H1 (cell line): Measurements from ENCODE around the gene BRINP3. TPM values are rescaled to one million over a fixed set of nuclear protein-coding genes. Genes with fewer than 3 reads are reported as not detected.

Experiments
- CTCF ChIA-PET: fragments of 300-600 bp; sonication (Branson Sonifier 250); formaldehyde crosslinking; loops from one replicate; lab custom pipeline; 2021; ENCODE audit not compliant: partially characterized antibody; lab: Charles Lee
- POLR2A ChIA-PET: fragments of 300-600 bp; sonication (Branson Sonifier 250); formaldehyde crosslinking; loops from one replicate; lab custom pipeline; 2021; ENCODE audit warnings: inconsistent platforms; ENCODE audit not compliant: partially characterized antibody; lab: Charles Lee
- DNase-seq, 2 experiments: peaks; one replicate each; pipeline versions ENCODE4 v3.0.0 to v3.0.0-alpha.2; 2010 to 2022; ENCODE audit warnings: low spot score in 2 of 2, low read depth in 1 of 2, mixed read lengths in 1 of 2
- FAIRE-seq: peaks from 2 replicates; lab custom pipeline; 2011; peaks lifted over from hg19 to GRCh38; lab: Jason Lieb, UNC
- H2AFZ ChIP-seq: 2 replicates; pipeline ENCODE4 v1.8.1; 2012; ENCODE audit warnings: low read length, inconsistent platforms
- H2AK5ac ChIP-seq: 2 replicates; pipeline ENCODE4 v1.6.1; 2013; ENCODE audit warnings: low read depth, low read length
- H2BK120ac ChIP-seq: replicated peaks from 2 replicates; pipeline ENCODE3; 2013; ENCODE audit warnings: low read depth, low read length, inconsistent platforms
- H2BK12ac ChIP-seq: 2 replicates; pipeline ENCODE4 v1.6.1; 2013; ENCODE audit warnings: low read depth, low read length
- H2BK15ac ChIP-seq: 2 replicates; pipeline ENCODE4 v1.6.1; 2013; ENCODE audit warnings: low read length
- H2BK20ac ChIP-seq: 2 replicates; pipeline ENCODE4 v1.6.1; 2013; ENCODE audit warnings: low read length
- H2BK5ac ChIP-seq: 2 replicates; pipeline ENCODE4 v1.6.1; 2013; ENCODE audit warnings: low read depth, low read length
- H3K14ac ChIP-seq: 2 replicates; pipeline ENCODE4 v1.6.1; 2013; ENCODE audit warnings: inconsistent platforms; ENCODE audit not compliant: insufficient read length
- H3K18ac ChIP-seq: 2 replicates; pipeline ENCODE4 v1.6.1; 2013; ENCODE audit warnings: low read length; ENCODE audit errors: extremely low read depth
- H3K23ac ChIP-seq: 2 replicates; pipeline ENCODE4 v1.6.1; 2013; ENCODE audit warnings: inconsistent platforms; ENCODE audit not compliant: insufficient read length
- H3K23me2 ChIP-seq: 2 replicates; pipeline ENCODE4 v1.6.1; 2013; ENCODE audit warnings: low read depth, low read length
- H3K27ac ChIP-seq: 2 replicates; pipeline ENCODE4 v1.6.1; 2011; ENCODE audit warnings: low read depth, low read length, inconsistent platforms
- H3K27me3 ChIP-seq, 4 experiments: replicated peaks in 1 of 4; 1 replicate in 1 of 4; 2 replicates in 3 of 4; pipeline versions ENCODE4 v1.6.1 to v1.8.1; 2011 to 2013; ENCODE audit warnings: low read length in 3 of 4, mild to moderate bottlenecking in 3 of 4, inconsistent platforms in 2 of 4, mixed read lengths in 2 of 4, moderate library complexity in 1 of 4; ENCODE audit not compliant: control insufficient read depth in 3 of 4, insufficient read depth in 3 of 4; ENCODE audit errors: extremely low read depth in 1 of 4
- H3K36me3 ChIP-seq, 4 experiments: 2 replicates each; pipeline versions ENCODE4 v1.6.1 to v1.8.1; 2011 to 2013; ENCODE audit warnings: mild to moderate bottlenecking in 4 of 4, low read length in 3 of 4, moderate library complexity in 2 of 4, control low read depth in 1 of 4, inconsistent platforms in 1 of 4; ENCODE audit not compliant: insufficient read depth in 4 of 4, control insufficient read depth in 2 of 4
- H3K4ac ChIP-seq: replicated peaks from 2 replicates; pipeline ENCODE3; 2013; ENCODE audit warnings: low read length, low read depth, mixed read lengths, inconsistent platforms; ENCODE audit not compliant: insufficient read length
- H3K4me1 ChIP-seq, 4 experiments: replicated peaks in 1 of 4; 1 replicate in 1 of 4; 2 replicates in 3 of 4; pipeline versions ENCODE4 v1.6.1 to v1.8.1; 2011 to 2013; ENCODE audit warnings: low read length in 3 of 4, inconsistent platforms in 2 of 4, mixed read lengths in 1 of 4; ENCODE audit not compliant: insufficient read depth in 4 of 4, control insufficient read depth in 3 of 4
- H3K4me2 ChIP-seq, 2 experiments: 2 replicates each; pipeline versions ENCODE4 v1.6.1 to v1.8.1; 2011 to 2013; ENCODE audit warnings: low read depth in 2 of 2, low read length in 2 of 2, control low read depth in 1 of 2, inconsistent platforms in 1 of 2, mild to moderate bottlenecking in 1 of 2; ENCODE audit not compliant: insufficient read depth in 1 of 2
- H3K4me3 ChIP-seq, 4 experiments: fragments of 200-600, 300-600 bp in 1 of 4; sonication (generic), shearing (Covaris generic), sonication (Bioruptor Twin) in 1 of 4; 2 replicates each; pipeline versions ENCODE4 v1.5.1 to v1.8.1; 2011 to 2016; ENCODE audit warnings: low read length in 4 of 4, low read depth in 3 of 4, control low read depth in 2 of 4, inconsistent platforms in 2 of 4, mild to moderate bottlenecking in 2 of 4, mixed read lengths in 1 of 4, moderate library complexity in 1 of 4; ENCODE audit not compliant: insufficient read depth in 2 of 4; ENCODE audit errors: extremely low read depth in 1 of 4
- H3K56ac ChIP-seq: replicated peaks from 2 replicates; pipeline ENCODE3; 2013; ENCODE audit warnings: low read depth, mild to moderate bottlenecking, mixed read lengths, low read length, inconsistent platforms; ENCODE audit not compliant: insufficient read length
- H3K79me1 ChIP-seq: 2 replicates; pipeline ENCODE4 v1.6.1; 2013; ENCODE audit warnings: low read depth, low read length, control low read depth
- H3K79me2 ChIP-seq, 2 experiments: 2 replicates each; pipeline versions ENCODE4 v1.6.1 to v1.8.1; 2012 to 2013; ENCODE audit warnings: low read length in 2 of 2, mild to moderate bottlenecking in 2 of 2, inconsistent platforms in 1 of 2; ENCODE audit not compliant: insufficient read depth in 2 of 2, control insufficient read depth in 1 of 2
- H3K9ac ChIP-seq, 4 experiments: replicated peaks in 1 of 4; 1 replicate in 1 of 4; 2 replicates in 3 of 4; pipeline versions ENCODE4 v1.6.1 to v1.8.1; 2011 to 2013; ENCODE audit warnings: low read depth in 3 of 4, low read length in 3 of 4, control low read depth in 2 of 4, mild to moderate bottlenecking in 2 of 4, moderate library complexity in 2 of 4, inconsistent platforms in 1 of 4; ENCODE audit errors: extremely low read depth in 1 of 4
- H3K9me3 ChIP-seq, 2 experiments: 2 replicates each; pipeline versions ENCODE4 v1.6.1 to v1.8.1; 2012 to 2013; ENCODE audit warnings: mild to moderate bottlenecking in 2 of 2, moderate library complexity in 2 of 2, control low read depth in 1 of 2, inconsistent platforms in 1 of 2, low read depth in 1 of 2, low read length in 1 of 2, mixed read lengths in 1 of 2; ENCODE audit not compliant: insufficient read depth in 2 of 2
- H4K20me1 ChIP-seq, 2 experiments: replicated peaks in 1 of 2; 2 replicates each; pipeline versions ENCODE3 to v1.8.1; 2011 to 2013; ENCODE audit warnings: inconsistent platforms in 2 of 2, low read length in 2 of 2, mild to moderate bottlenecking in 1 of 2; ENCODE audit not compliant: insufficient read depth in 2 of 2, control insufficient read depth in 1 of 2
- H4K5ac ChIP-seq: 2 replicates; pipeline ENCODE4 v1.6.1; 2013; ENCODE audit warnings: low read length, low read depth, mixed read lengths, inconsistent platforms; ENCODE audit not compliant: insufficient read length
- H4K8ac ChIP-seq: 2 replicates; pipeline ENCODE4 v1.8.0; 2013; ENCODE audit warnings: mild to moderate bottlenecking, moderate library complexity, low read length, inconsistent platforms; ENCODE audit not compliant: insufficient read depth; ENCODE audit errors: extremely low read depth
- H4K91ac ChIP-seq: replicated peaks from 2 replicates; pipeline ENCODE3; 2013; ENCODE audit warnings: low read length, mixed read lengths, inconsistent platforms; ENCODE audit not compliant: insufficient read length
- CTCF ChIP-seq, 3 experiments: IDR thresholded peaks; 1 replicate in 2 of 3; 2 replicates in 1 of 3; pipeline versions ENCODE4 v1.5.1 to v1.6.1; 2011; ENCODE audit warnings: low read length in 3 of 3, mild to moderate bottlenecking in 3 of 3, inconsistent platforms in 2 of 3, low read depth in 1 of 3, moderate library complexity in 1 of 3; ENCODE audit not compliant: insufficient read depth in 1 of 3; ENCODE audit errors: control extremely low read depth in 1 of 3
- GABPA ChIP-seq: IDR thresholded peaks from 2 replicates; pipeline ENCODE4 v1.6.1; 2011; ENCODE audit warnings: mild to moderate bottlenecking, low read length, moderate library complexity, borderline replicate concordance; ENCODE audit not compliant: insufficient read depth
- MAFK ChIP-seq: IDR thresholded peaks from 2 replicates; pipeline ENCODE4 v1.6.1; 2012; ENCODE audit warnings: low read depth, mild to moderate bottlenecking, improper control_type of control experiment, low read length
- ZNF274 ChIP-seq: IDR thresholded peaks from 2 replicates; pipeline ENCODE4 v1.7.0; 2012; ENCODE audit warnings: low read length, borderline replicate concordance; ENCODE audit errors: extremely low read depth
- WGBS, 2 experiments: shearing (Covaris generic) in 1 of 2; methylation state at CpG; one replicate each; pipeline versions ENCODE4 v1.1.6 to v1.1.7; 2013 to 2015; ENCODE audit warnings: low lambda C conversion rate in 2 of 2, mixed read lengths in 2 of 2, inconsistent platforms in 1 of 2, low coverage in 1 of 2, missing lambda C conversion rate in 1 of 2; ENCODE audit not compliant: insufficient replicate concordance in 2 of 2, insufficient coverage in 1 of 2, insufficient read length in 1 of 2; ENCODE audit errors: extremely low coverage in 1 of 2, missing lambda C conversion rate in 1 of 2; 5-methylcytosine and 5-hydroxymethylcytosine counted together
- polyA plus RNA-seq, 7 experiments: library from polyadenylated mRNA; depleted of rRNA in 3 of 7; stranded (reverse) in 5 of 7; unstranded in 2 of 7; fragments of >200 nt in 5 of 7; fragments of 200-250 nt in 2 of 7; gene quantifications; 1 replicate in 5 of 7; 2 replicates in 1 of 7; 4 replicates in 1 of 7; pipeline versions ENCODE4 v1.2.1 to v1.2.3, GENCODE V29; 2011 to 2013; ENCODE audit warnings: missing spikeins in 2 of 7, mixed read lengths in 2 of 7
- total RNA-seq: library from RNA; stranded (reverse); fragmentation: NEBNext Ultra II Directional; extraction: Animal tissue kit (Norgen Biotek cat#: 25700); gene quantifications from 2 replicates; pipeline ENCODE4 v1.2.1, GENCODE V29; 2021

Gene BRINP3
- total and polyA plus RNA-seq, 2 of the 8 experiments (the other 6 are each of a cell fraction or from before 2014, with no cell fraction given): not detected

- Histone ChIP-seq H2BK20ac (no peak overlapping the region), H4K91ac (no peak overlapping the region), H3K27ac (no peak overlapping the region), H4K8ac (no peak overlapping the region), H2BK120ac (no peak overlapping the region), H3K18ac (no peak overlapping the region), H3K4me2 (no peak overlapping the region), H3K9me3 (no peaks in the 10 kb centered on the region), H3K14ac (no peak overlapping the region), H2AK5ac (no peak overlapping the region), H4K5ac (no peak overlapping the region), H3K4ac (no peak overlapping the region), H2BK12ac (no peak overlapping the region), H3K4me3 (no peak overlapping the region), H3K23me2 (no peaks in the 10 kb centered on the region), H3K27me3 (no peaks in the 10 kb centered on the region), H2BK15ac (no peak overlapping the region), H2BK5ac (no peak overlapping the region), H3K36me3 (no peaks in the 10 kb centered on the region), H3K79me2 (no peaks in the 10 kb centered on the region), H3K23ac (no peak overlapping the region), H3K79me1 (no peaks in the 10 kb centered on the region), H3K9ac (no peak overlapping the region), H4K20me1 (no peaks in the 10 kb centered on the region), H2AFZ (no peak overlapping the region), H3K4me1 (no peaks in the 10 kb centered on the region), H3K56ac (no peak overlapping the region)
- TF ChIP-seq ZNF274 (no peak), GABPA (no peak), MAFK (peak; percentile 19; the same call in 1 of the 2 replicates), CTCF (IDR thresholded peaks at IDR 0.05; ENCODE audit: control extremely low read depth in 1 of 3, insufficient read depth in 1 of 3, low read depth in 1 of 3, low read length in 3 of 3) (no peak)
- 95% methylated on average over 2 of the region's 2 CpGs; no CpG with 5 or more reads in 1 of the 2 experiments for WGBS, 2 experiments
- FAIRE-seq (no peak), DNase-seq (no peak)
- ChIA-PET POLR2A (no interaction called here), CTCF (no interaction called here)
Observed at GRCh38 chr1:190159146-190159545, 318.5 kb downstream of the BRINP3 start.
